GM18505 (cell line): ENCODE results near the gene ENOX2.

Experiments
- ATAC-seq: cut with Tn5 transposase; IDR thresholded peaks from one replicate; pipeline ENCODE4 v1.9.1; 2021; ENCODE audit not compliant: unreplicated experiment
- POLR2A ChIP-seq: IDR thresholded peaks from 4 replicates; pipeline ENCODE4 v1.6.1; 2011; ENCODE audit warnings: borderline replicate concordance; ENCODE audit not compliant: insufficient read depth, insufficient read length; ENCODE audit errors: extremely low read depth

Gene ENOX2

DNA sequence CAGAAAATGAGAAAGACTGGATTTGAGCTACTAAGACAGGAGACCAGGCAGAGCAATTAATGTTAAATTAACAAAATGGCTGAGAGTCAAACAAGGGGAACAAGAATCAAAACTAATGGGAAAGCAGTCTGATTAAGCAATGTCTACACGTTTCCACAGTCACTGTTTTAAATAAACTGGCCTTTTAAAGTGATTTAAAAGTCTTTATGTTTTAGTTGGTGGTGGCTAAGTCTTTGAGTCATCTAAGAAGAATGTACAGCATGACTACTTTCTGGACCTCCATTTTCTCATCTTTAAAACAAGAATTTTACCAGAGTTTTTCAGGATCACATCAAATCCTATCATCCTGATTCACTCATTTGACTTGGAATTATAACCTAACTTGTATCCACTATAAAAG is 233.8 kb downstream of the ENOX2 start:
- TF ChIP-seq POLR2A: no peak
- no peak for ATAC-seq

DNA sequence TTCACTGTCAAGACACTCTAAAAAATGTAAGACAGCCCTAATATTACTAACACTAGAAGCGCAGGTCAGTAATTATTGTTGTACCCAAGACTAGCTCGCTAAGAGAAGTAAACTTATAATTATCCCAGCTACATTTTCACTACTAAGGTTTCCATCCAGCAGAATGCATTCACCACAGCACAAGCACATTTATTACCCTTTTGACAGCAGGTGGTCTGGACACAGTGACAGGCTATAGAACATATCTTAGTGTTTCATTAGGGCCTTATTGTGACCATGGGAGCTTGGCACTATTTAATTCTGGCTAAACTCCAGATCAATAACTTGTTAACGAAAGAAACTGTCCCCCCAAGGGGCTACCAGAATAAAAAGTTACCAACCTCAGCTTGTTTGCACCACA is 237.7 kb downstream of the ENOX2 start:
- no peak for ATAC-seq

DNA sequence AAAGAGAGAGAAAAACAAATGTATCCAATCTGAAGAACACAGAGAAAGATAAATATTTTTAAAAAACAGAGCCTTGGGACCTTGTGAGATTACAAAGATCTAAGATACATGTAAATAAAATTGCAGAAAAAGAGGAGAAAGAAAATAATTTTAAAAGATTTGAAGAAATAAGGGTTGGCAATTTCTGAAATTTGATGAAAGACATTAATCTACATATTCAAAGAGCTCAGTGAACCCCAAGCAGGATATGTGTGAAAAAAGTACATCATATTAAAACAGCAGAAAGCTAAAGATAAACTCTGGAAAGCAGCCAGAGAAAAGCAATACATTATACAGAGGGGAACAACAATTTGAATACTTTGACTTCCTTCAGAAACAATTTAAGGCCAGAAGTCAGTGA is 244.7 kb downstream of the ENOX2 start:
- TF ChIP-seq POLR2A: no peak
- ATAC-seq: no peak

More for the DNA sequence above, 237.7 kb downstream of the ENOX2 start:
- TF ChIP-seq POLR2A: no peak

DNA sequence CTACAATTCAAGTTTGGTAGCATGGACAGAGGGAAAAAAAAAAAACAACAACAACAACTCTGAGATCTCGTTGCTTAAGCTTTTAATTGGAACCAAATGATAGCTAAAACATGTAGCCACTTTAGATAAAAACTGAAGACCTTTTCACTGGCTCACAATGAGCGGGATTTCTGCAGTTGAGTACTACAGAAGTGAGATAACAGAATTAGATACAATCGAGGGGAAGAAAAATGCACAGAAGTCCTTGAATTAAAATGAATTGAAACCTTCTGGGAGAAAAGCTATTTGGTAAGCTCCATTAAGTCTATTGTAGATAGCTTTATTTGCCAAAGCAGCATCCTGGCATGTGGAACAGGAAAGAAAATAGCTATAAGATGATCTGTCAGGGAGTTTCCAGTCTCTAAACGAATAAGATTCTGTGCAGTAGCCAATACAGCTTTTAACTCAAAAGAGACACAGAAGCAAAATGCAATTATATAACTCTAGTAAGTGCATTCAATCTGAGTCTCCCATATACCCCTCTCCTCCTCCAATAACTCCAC is 248.5 kb downstream of the ENOX2 start:
- ATAC-seq: no peak
- no peak for TF ChIP-seq POLR2A

DNA sequence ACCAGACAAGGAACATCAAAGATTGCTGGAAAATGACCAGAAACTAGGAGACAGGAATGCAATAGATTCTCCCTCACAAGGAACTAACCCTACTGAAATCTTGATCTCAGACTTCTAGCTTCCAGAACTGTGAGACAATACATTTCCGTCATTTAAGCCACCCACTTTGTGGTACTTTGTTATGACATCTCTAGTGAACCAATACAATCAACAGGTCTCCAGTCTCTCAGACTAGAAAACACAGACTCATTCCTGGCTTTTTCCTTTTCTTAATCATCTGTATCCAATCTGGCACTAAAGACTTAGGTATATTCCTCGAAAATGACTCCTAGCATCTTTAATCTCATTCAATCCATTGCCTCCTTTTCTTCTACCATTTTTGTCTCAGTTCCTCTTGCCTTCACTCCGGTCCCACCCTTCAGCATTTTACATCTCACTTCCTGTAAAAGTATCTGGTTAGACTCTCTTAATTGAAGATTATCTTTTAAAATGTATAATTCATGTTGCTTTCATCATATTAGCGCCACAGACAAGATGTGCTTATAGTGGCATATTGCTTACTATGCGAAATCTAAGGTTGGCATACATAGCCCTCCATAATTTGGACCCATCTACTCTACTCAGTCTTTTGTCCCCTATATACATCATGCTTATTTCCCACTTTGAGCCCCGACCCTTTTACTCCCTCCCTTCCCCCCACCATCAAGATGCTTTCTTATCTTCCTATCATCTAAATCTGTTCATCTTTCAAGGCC is 250.0 kb downstream of the ENOX2 start:
- ATAC-seq: no peak
- TF ChIP-seq POLR2A: no peak

DNA sequence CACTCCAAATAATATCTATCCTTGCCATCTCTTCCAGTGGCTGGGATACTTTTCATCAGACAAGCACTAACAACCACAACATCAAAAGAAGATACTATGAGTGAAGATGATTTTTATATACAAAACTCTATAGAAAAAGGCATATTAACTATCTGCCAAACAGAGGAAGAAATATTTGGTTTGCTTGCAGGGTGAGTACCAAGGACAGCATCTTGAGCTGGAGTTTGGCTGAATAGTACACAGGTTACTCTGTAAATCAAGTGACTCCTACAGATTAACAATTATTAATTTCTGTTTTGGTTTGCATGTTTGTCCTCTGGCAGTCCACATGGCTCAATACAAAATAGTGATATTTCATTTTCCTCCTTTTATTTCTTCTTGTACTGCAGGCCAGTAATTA is 253.3 kb downstream of the ENOX2 start:
- ATAC-seq: no peak
- no peak for TF ChIP-seq POLR2A

DNA sequence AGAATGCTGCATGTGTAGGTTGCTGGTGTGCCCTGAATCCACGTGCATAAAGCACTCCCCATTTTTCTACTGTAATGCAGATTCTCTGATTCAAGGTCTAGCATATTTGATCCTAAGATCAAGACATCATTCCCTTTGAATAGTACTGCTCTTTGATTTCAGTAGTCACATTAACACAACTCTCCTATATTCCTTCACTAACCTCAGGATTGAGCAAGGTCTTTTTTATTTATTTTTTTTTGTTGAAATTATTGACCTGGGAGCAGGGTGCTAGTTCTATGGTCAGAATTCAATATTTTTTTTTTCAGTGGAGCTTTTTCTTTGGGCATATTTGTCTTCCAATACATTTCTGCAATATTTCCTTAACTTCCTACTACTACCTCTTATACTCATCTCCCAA is 255.5 kb downstream of the ENOX2 start:
- TF ChIP-seq POLR2A: no peak

DNA sequence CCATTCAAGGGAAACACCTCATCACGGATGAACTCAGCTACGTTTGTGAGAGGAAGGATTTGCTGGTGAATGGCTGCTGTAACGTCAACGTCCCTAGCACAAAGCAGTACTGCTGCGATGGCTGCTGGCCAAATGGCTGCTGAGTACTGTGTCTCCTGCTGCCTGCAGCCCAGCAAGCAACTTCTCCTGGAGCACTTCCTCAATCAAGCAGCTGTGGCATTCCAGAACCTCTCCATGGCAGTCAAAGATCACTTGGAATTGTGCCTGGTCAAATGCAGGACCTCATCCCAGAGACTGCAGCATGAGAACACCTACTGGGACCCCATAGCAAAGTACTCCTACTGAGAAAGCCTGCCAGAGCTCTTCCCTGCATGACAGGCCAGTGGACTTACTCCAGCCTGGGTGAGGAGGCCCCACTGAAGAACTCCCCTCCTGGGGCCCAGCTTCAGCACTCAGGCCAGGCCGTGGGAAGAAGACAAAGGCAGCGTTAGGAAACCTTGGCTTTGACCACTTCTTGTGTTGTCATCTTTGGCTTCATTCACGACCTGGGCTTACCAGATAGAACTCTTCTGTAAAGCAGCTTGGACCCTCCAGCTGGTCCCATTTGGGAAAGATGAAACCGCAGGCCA is 256.9 kb downstream of the ENOX2 start:
- ATAC-seq: no peak
- TF ChIP-seq POLR2A: no peak

More for the DNA sequence above, 255.5 kb downstream of the ENOX2 start:
- ATAC-seq: no peak

DNA sequence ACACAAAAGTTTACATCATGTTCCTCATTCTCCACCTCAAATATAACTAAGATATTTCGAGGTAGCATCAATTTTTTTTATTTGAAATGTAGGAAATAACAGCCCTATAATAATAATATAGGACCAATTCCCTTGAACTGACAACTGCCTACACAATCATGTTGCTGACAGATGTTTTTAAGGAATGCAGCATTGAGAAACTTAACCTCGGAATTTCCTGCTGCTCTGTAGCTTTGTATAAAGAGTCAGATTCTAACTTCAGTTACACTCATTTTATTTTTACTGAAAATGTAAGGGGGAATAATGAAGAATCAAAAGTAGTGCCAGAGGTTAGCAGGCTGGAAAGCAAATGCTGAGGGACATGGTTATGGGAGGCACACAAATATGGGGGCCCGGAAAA is 265.4 kb downstream of the ENOX2 start:
- ATAC-seq: no peak
- no peak for TF ChIP-seq POLR2A

DNA sequence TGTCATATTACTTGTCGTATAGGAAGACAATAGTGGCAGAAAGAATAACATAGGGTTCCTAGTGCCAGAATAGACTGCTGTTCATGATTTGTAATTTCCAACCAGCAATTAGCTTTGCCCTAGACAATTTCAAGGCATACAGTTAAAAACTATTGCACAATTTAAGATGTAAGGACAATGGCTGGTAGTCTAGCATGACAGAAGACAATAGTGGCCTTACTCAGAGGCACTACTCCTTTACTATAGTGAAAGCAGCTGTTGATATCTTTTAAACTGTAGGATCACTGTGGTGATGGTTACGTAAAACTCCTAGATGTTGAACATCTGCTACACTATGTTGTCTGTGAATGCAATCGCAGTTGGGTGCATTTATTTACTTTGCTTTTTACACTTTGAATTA is 266.7 kb downstream of the ENOX2 start:
- TF ChIP-seq POLR2A: no peak
- no peak for ATAC-seq

DNA sequence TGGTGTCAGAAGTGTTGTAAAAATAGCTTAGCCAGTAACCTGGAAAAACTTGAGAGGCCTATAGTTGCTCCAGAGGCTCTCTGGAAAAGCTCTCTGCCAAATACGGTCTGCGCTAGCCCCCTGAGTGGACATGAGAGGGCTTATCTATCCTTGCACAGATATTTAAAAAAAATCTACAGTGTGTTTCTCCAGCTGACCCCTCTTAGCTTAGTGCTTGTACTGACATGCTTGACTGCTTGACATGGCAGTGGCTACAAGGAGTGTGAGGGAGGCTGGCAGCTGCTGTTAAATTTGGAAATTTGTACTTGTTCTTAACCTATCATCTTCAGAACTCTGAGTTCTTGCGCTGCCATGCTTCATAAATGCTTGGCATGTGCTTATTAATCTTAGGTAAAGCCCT is 272.0 kb downstream of the ENOX2 start:
- no peak for ATAC-seq
- no peak for TF ChIP-seq POLR2A

DNA sequence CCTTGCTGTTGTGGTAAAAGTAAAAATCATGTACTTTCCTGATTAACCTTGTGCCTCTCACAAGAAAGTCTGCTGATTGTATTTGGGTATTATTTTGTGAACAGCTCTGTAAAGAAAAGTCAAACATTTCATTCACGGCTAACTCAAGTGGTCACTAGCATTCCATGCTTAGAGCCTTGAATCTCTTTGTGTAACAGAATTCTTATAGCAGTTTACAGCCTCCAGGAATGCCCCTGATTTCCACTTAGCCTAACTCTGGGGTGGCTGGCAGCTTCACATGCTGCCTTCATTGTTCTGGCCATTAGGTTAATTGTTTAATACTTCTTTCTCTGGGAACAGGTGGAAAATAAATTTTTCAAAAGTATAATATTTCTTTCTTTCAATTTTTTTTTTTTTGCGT is 274.5 kb downstream of the ENOX2 start:
- no peak for ATAC-seq
- TF ChIP-seq POLR2A: no peak

DNA sequence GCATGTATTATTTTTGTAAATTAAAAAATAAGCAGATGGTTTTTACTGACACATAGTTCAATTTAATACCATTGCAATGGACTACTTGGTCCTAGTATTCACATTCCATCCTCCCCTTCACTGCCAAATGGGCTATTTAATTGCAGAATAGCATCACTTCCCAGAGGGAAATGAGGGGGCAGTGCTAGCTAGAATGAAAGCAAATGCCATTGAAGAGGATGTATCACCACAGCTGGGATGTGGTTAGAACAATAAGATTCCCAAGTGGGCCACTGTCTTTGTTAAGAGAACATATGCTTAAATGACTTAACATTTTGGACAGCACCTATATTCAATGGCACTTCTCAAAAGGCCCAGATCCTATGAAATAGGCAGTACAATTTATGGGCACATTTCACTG is 276.5 kb downstream of the ENOX2 start:
- ATAC-seq: no peak
- no peak for TF ChIP-seq POLR2A

DNA sequence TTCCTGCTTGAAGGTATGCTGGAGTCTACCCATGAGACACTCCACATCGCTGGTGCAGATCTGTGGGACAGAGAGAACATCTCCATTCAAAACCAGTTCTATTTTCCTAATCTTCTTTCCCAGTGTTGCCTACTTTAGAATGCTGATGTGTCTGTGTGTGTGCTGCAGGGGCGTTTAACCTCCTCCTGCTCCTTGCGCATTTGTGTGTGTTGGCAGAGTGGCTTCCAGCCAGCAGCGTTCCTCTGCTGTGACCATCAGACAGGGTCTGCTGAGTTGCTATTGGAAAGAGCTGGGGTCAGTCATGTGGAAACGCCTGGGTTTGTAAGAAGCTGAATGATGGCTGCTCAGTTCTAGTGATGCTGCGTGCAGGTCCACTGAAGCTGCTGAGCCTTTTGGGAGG is 277.6 kb downstream of the ENOX2 start:
- TF ChIP-seq POLR2A: no peak
- no peak for ATAC-seq

DNA sequence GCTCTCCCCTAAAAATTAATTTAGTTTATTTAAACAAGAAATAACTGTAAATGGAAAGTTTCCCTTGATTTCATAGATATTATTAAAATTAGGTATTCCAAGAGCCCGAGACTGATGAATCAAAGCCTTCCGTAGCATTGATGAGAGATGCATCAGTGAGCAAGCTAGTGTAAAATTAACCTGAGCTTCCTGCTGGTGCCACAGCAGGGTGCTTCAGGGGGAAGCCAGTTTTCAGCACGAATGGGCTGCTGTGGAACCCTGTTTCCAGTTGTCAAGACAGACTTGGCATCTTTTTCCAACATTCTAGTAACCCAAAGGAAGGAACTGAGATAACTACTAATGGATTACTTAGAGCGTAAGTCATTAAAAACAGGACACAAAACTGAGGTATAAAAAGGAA is 279.5 kb downstream of the ENOX2 start:
- ATAC-seq: no peak
- TF ChIP-seq POLR2A: no peak

DNA sequence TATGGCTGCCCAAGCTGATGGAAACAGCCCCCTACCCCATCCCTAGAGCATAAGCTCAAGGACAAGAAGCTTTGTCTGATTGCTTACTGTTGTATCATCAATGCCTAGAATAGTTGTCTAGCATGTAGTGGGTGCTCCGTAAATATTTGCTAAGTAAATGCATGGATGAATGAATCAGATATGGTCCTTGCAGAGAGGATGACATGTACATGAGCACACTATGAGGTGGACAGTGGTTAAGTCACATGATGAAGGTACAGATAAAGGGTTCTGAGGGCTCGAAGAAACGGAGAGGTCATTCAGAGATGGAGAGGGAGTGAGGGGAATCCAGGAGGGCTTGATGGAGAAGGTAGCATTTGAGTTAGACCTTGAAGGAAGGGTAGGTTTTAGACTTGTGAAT is 287.1 kb downstream of the ENOX2 start:
- no peak for TF ChIP-seq POLR2A
- no peak for ATAC-seq
